Neutrophil (primary cell): Measurements from ENCODE around the gene CACNA1C.
"Not testable (repeated sequence)": the region's sequence is repeated elsewhere in the genome, so short reads cannot be mapped to it uniquely, and the experiment has no call there.

ENCODE experiments used
- H3K27ac ChIP-seq: fragments of 200-600 bp; sonication (generic); 2 replicates; pipeline ENCODE4 v1.5.1; 2016; ENCODE audit warnings: mild to moderate bottlenecking, moderate library complexity
- H3K27me3 ChIP-seq: fragments of 200-600 bp; sonication (generic); 2 replicates; pipeline ENCODE4 v1.6.0; 2016; ENCODE audit warnings: mild to moderate bottlenecking
- H3K36me3 ChIP-seq: fragments of 200-600 bp; sonication (generic); 2 replicates; pipeline ENCODE4 v1.5.1; 2017
- H3K4me1 ChIP-seq, 2 experiments: fragments of 200-600 bp in 1 of 2; sonication (generic) in 1 of 2; 1 replicate in 1 of 2; 2 replicates in 1 of 2; pipeline versions ENCODE4 v1.5.1 to v1.6.1; 2013 to 2016; ENCODE audit warnings: low read depth in 1 of 2, low read length in 1 of 2, mild to moderate bottlenecking in 1 of 2, moderate library complexity in 1 of 2; ENCODE audit not compliant: control insufficient read depth in 1 of 2, insufficient read depth in 1 of 2
- H3K4me3 ChIP-seq, 2 experiments: fragments of 200-600 bp in 1 of 2; sonication (generic) in 1 of 2; 1 replicate in 1 of 2; 2 replicates in 1 of 2; pipeline ENCODE4 v1.5.1; 2013 to 2016; ENCODE audit warnings: low read depth in 1 of 2, low read length in 1 of 2, mild to moderate bottlenecking in 1 of 2, moderate library complexity in 1 of 2
- H3K9me3 ChIP-seq: fragments of 200-600 bp; sonication (generic); 2 replicates; pipeline ENCODE4 v1.5.1; 2016
- TF ChIP-seq, protein P1 (sequence below): fragments of 200-600 bp; sonication (generic); IDR thresholded peaks from 2 replicates; pipeline ENCODE4 v1.5.1; 2016; ENCODE audit warnings: antibody characterized with exemption

The CACNA1C gene

DNA sequence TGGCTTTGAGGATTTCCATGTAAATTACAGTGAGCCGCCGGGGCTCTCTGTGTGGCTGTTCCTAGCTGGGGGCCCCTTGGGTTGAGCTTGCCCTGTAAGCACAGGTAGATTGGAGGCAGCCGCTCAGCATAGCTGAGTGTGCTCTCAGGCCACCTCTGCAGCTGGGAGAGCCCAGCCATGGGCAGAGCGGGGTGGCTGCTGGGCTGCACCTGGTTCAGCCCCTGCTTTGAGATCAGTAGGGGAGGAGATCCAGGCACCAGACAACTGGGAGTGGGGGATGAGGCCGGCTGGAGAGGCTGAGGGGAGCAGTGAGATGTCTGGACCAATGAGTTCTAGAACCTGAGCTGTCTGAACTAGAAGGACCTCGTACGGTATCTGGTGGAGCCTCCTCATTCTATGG lies 44.8 kb downstream of the CACNA1C start:
- Histone ChIP-seq H3K4me1 (peaks cover 9 to 11% of the 10 kb centered on the region in 2 experiments), H3K27ac (no peak overlapping the region), H3K9me3 (no peaks in the 10 kb centered on the region), H3K36me3 (no peaks in the 10 kb centered on the region), H3K27me3 (no peaks in the 10 kb centered on the region), H3K4me3 (no peak overlapping the region)
- TF ChIP-seq, protein P1, sequence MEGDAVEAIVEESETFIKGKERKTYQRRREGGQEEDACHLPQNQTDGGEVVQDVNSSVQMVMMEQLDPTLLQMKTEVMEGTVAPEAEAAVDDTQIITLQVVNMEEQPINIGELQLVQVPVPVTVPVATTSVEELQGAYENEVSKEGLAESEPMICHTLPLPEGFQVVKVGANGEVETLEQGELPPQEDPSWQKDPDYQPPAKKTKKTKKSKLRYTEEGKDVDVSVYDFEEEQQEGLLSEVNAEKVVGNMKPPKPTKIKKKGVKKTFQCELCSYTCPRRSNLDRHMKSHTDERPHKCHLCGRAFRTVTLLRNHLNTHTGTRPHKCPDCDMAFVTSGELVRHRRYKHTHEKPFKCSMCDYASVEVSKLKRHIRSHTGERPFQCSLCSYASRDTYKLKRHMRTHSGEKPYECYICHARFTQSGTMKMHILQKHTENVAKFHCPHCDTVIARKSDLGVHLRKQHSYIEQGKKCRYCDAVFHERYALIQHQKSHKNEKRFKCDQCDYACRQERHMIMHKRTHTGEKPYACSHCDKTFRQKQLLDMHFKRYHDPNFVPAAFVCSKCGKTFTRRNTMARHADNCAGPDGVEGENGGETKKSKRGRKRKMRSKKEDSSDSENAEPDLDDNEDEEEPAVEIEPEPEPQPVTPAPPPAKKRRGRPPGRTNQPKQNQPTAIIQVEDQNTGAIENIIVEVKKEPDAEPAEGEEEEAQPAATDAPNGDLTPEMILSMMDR, result no peak

GRCh38 chr12:2098852-2099251 lies 46.1 kb downstream of the CACNA1C start:
- Histone ChIP-seq H3K36me3 (no peaks in the 10 kb centered on the region), H3K4me1 (peaks cover 9 to 11% of the 10 kb centered on the region in 2 experiments), H3K4me3 (no peak overlapping the region), H3K27me3 (no peaks in the 10 kb centered on the region), H3K9me3 (no peaks in the 10 kb centered on the region), H3K27ac (no peak overlapping the region)
- TF ChIP-seq, protein P1, result no peak

DNA sequence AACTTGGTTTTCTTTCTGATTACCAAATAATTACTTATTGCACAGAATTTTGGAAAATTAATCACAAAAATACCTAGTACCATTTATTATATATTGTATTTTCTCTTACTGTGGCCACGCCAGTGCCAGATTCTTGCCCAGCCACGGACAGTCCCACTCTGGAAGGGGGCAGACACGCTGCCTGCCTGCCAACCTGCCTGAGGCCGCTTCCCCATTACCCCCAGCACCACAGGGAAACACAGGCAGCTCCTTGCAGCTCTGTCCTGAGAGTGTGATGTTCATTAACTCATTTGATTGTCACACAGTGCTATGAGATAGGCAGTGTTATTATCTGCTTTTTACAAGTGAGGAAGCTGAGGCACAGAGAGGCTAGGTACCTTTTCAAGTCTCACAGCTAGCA lies 46.8 kb downstream of the CACNA1C start:
- Histone ChIP-seq H3K4me3 (no peak overlapping the region), H3K4me1 (peaks cover 3 to 5% of the 10 kb centered on the region in 2 experiments), H3K27ac (no peak overlapping the region), H3K27me3 (no peaks in the 10 kb centered on the region), H3K36me3 (no peaks in the 10 kb centered on the region), H3K9me3 (no peaks in the 10 kb centered on the region)
- TF ChIP-seq, protein P1, result no peak

GRCh38 chr12:2101359-2101758 lies 48.6 kb downstream of the CACNA1C start:
- H3K27ac ChIP-seq, result no peak overlapping the region
- no peak overlapping the region for H3K4me3 ChIP-seq
- no peaks in the 10 kb centered on the region for H3K4me1 ChIP-seq
- H3K27me3 ChIP-seq, result no peaks in the 10 kb centered on the region
- H3K9me3 ChIP-seq, result no peaks in the 10 kb centered on the region
- TF ChIP-seq, protein P1, result no peak
- H3K36me3 ChIP-seq, result no peaks in the 10 kb centered on the region

DNA sequence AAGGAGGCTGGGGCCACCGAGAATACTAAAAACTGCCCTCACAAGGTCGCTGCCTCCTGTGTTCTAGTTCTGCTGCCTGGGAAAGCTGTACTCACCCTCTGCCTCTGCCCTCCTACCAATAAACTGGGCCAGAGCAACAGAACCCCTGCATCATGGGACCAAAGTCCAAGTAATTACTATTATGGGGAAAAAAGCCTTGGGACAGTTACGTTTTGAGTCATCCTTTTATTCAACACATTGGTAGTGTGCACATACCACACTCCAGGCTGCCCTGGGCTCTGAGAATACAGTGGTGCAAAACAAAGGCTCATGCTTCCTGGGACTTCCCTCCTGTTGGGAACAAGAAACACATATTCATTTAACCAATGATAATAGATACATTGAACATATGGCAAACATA lies 49.0 kb downstream of the CACNA1C start:
- H3K4me3 ChIP-seq, result no peak overlapping the region
- H3K36me3 ChIP-seq, result no peaks in the 10 kb centered on the region
- H3K9me3 ChIP-seq, result no peaks in the 10 kb centered on the region
- H3K27ac ChIP-seq, result no peak overlapping the region
- H3K4me1 ChIP-seq, result no peaks in the 10 kb centered on the region
- H3K27me3 ChIP-seq, result no peaks in the 10 kb centered on the region
- TF ChIP-seq, protein P1, result no peak

- H3K4me1 ChIP-seq, H3K36me3 ChIP-seq, H3K4me3 ChIP-seq, H3K27me3 ChIP-seq, H3K9me3 ChIP-seq, H3K27ac ChIP-seq: not testable (repeated sequence)
Observed at GRCh38 chr12:2102736-2103135, 49.9 kb downstream of the CACNA1C start.

- H3K9me3 ChIP-seq, H3K36me3 ChIP-seq, H3K27me3 ChIP-seq, H3K4me1 ChIP-seq, H3K27ac ChIP-seq, H3K4me3 ChIP-seq: not testable (repeated sequence)
Observed at GRCh38 chr12:2105387-2105786, 52.6 kb downstream of the CACNA1C start.
